ENCODE results near the gene HACD1. TPM values are rescaled to one million over a fixed set of nuclear protein-coding genes. Genes with fewer than 3 reads are reported as not detected.
A peak's percentile ranks its signal among the peaks of the same experiment; 100 is the strongest.

The HACD1 gene
- total and polyA plus RNA-seq, 11 donors: 80.0 to 291 (median 155) TPM

GRCh38 chr10:17657103-17657500 is 39.9 kb upstream of the HACD1 start:
- TF ChIP-seq POLR2A (IDR thresholded peaks at IDR 0.05): no peak
- TF ChIP-seq CTCF (IDR thresholded peaks at IDR 0.05): no peak

GRCh38 chr10:17655567-17656146 is 38.5 kb upstream of the HACD1 start:
- Histone ChIP-seq H3K27ac (no peak overlapping the region), H3K27me3 (no peaks in the 10 kb centered on the region), H3K9me3 (peaks cover 0 to 26% (median 0%) of the 10 kb centered on the region in 12 donors), H3K4me1 (peaks cover 0 to 38% (median 14%) of the 10 kb centered on the region in 12 donors), H3K4me3 (no peak overlapping the region), H3K36me3 (peaks cover 0 to 9% (median 4%) of the 10 kb centered on the region in 9 donors)
- no peak for ATAC-seq
- DNase-seq: no peak
- intact Hi-C loops (cut with DNase I): no loop called here
- 84 to 92% (median 88%) methylated on average over 5 of the region's 5 CpGs for WGBS, 4 donors
- TF ChIP-seq POLR2A (IDR thresholded peaks at IDR 0.05) (no peak), CTCF (IDR thresholded peaks at IDR 0.05) (no peak)

More at GRCh38 chr10:17657103-17657500, 39.9 kb upstream of the HACD1 start:
- Histone ChIP-seq H3K4me3 (no peak overlapping the region), H3K27me3 (no peaks in the 10 kb centered on the region), H3K27ac (peak overlapping the region in 2 of 12 donors; percentile 12 to 15), H3K36me3 (peaks cover 0 to 23% (median 17%) of the 10 kb centered on the region in 9 donors), H3K9me3 (peaks cover 0 to 26% (median 0%) of the 10 kb centered on the region in 12 donors), H3K4me1 (peaks cover 0 to 30% (median 9%) of the 10 kb centered on the region in 12 donors)
- DNase-seq: no peak
- WGBS, 4 donors: 59 to 75% (median 73%) methylated on average over 1 of the region's 1 CpG
- ATAC-seq: no peak
- intact Hi-C loops (cut with DNase I): no loop called here

GRCh38 chr10:17655009-17655408 is 37.8 kb upstream of the HACD1 start:
- 96 to 98% (median 97%) methylated on average over 3 of the region's 3 CpGs for WGBS, 4 donors
- no peak for ATAC-seq

GRCh38 chr10:17652585-17652984 is 35.4 kb upstream of the HACD1 start:
- Histone ChIP-seq H3K36me3 (peaks cover 0 to 8% (median 0%) of the 10 kb centered on the region in 9 donors), H3K27ac (peak overlapping the region in 3 of 12 donors; percentile 1 to 16 (median 4)), H3K9me3 (peaks cover 0 to 14% (median 0%) of the 10 kb centered on the region in 12 donors), H3K4me1 (peaks cover 0 to 61% (median 34%) of the 10 kb centered on the region in 12 donors), H3K27me3 (no peaks in the 10 kb centered on the region), H3K4me3 (no peak overlapping the region)
- no peak for TF ChIP-seq POLR2A (IDR thresholded peaks at IDR 0.05)
- no peak for TF ChIP-seq CTCF (IDR thresholded peaks at IDR 0.05)
- DNase-seq (no peak), ATAC-seq (no peak)
- intact Hi-C loops (cut with DNase I): no loop called here

More at GRCh38 chr10:17655009-17655408, 37.8 kb upstream of the HACD1 start:
- Histone ChIP-seq H3K27ac (no peak overlapping the region), H3K4me1 (peaks cover 0 to 43% (median 19%) of the 10 kb centered on the region in 12 donors), H3K9me3 (peaks cover 0 to 26% (median 0%) of the 10 kb centered on the region in 12 donors), H3K27me3 (no peaks in the 10 kb centered on the region), H3K4me3 (no peak overlapping the region), H3K36me3 (peaks cover 0 to 8% (median 0%) of the 10 kb centered on the region in 9 donors)
- intact Hi-C loops (cut with DNase I): no loop called here
- no peak for DNase-seq
- TF ChIP-seq CTCF (IDR thresholded peaks at IDR 0.05) (no peak), POLR2A (IDR thresholded peaks at IDR 0.05) (no peak)

All from heart left ventricle (tissue), 16 donors.